SK-N-SH treated with all-trans-retinoic acid at 6 μM for 48 hours (cell line): Measurements from ENCODE around the gene HHATL.

Source experiments
- ARNTL ChIP-seq: fragments of 450-650 bp; formaldehyde crosslinking; IDR thresholded peaks from 2 replicates; pipeline ENCODE4 v1.5.0; 2020; ENCODE audit warnings: low read depth, mild to moderate bottlenecking, moderate library complexity, borderline replicate concordance
- CREB5 ChIP-seq: fragments of 250-450 bp; sonication (Bioruptor Pico); IDR thresholded peaks from 2 replicates; pipeline ENCODE4 v1.5.1; 2020; ENCODE audit warnings: low read depth, mild to moderate bottlenecking, moderate library complexity
- CSDC2 ChIP-seq: fragments of 250-450 bp; sonication (Bioruptor Pico); IDR thresholded peaks from 2 replicates; pipeline ENCODE4 v1.5.0; 2020; ENCODE audit warnings: mild to moderate bottlenecking, moderate library complexity
- ESRRG ChIP-seq: fragments of 250-450 bp; sonication (Bioruptor Pico); IDR thresholded peaks from 2 replicates; pipeline ENCODE4 v1.6.1; 2021; ENCODE audit warnings: mild to moderate bottlenecking
- GLIS3 ChIP-seq: fragments of 250-450 bp; sonication (Bioruptor Pico); IDR thresholded peaks from 2 replicates; pipeline ENCODE4 v1.5.0; 2020; ENCODE audit warnings: mild to moderate bottlenecking, moderate library complexity
- PATZ1 ChIP-seq: fragments of 250-450 bp; sonication (Bioruptor Pico); IDR thresholded peaks from 2 replicates; pipeline ENCODE4 v1.8.0; 2020; ENCODE audit warnings: mild to moderate bottlenecking, moderate library complexity, borderline replicate concordance
- TOX ChIP-seq: fragments of 250-450 bp; sonication (Bioruptor Pico); IDR thresholded peaks from 2 replicates; pipeline ENCODE4 v1.8.0; 2021; ENCODE audit warnings: mild to moderate bottlenecking, moderate library complexity, borderline replicate concordance
- ZFP3 ChIP-seq: fragments of 250-450 bp; sonication (Bioruptor Pico); IDR thresholded peaks from 2 replicates; pipeline ENCODE4 v1.5.0; 2020; ENCODE audit warnings: mild to moderate bottlenecking, moderate library complexity
- ZNF8 ChIP-seq: fragments of 450-650 bp; formaldehyde crosslinking; IDR thresholded peaks from 2 replicates; pipeline ENCODE4 v1.5.0; 2020; ENCODE audit warnings: mild to moderate bottlenecking, moderate library complexity

GRCh38 chr3:42652611-42653302 is 49.8 kb downstream of the HHATL start:
- no peak for TF ChIP-seq PATZ1 (CRISPR knock-in tag)
- no peak for TF ChIP-seq CREB5 (CRISPR knock-in tag)
- TF ChIP-seq GLIS3 (CRISPR knock-in tag) = no peak
- no peak for TF ChIP-seq ARNTL (CRISPR knock-in tag)
- no peak for TF ChIP-seq CSDC2 (CRISPR knock-in tag)
- TF ChIP-seq TOX (CRISPR knock-in tag) = no peak
- no peak for TF ChIP-seq ZNF8
- no peak for TF ChIP-seq ESRRG (CRISPR knock-in tag)
- TF ChIP-seq ZFP3 (CRISPR knock-in tag) = no peak
